ENCODE measurements around the gene MED16.

The MED16 gene

GRCh38 chr19:903266-903797, 10.3 kb upstream of the MED16 start:
- DNase-seq (no peak), ATAC-seq (ENCODE audit: insufficient read depth, low read depth) (no peak)
- H3K79me2 ChIP-seq (ENCODE audit: insufficient read depth, low read length), result peaks cover 20% of the 10 kb centered on the region
- H4K20me1 ChIP-seq (ENCODE audit: insufficient read depth, low read length), result peaks cover 26% of the 10 kb centered on the region
- no peak overlapping the region for H3K9ac ChIP-seq (ENCODE audit: low read depth, low read length)
- H3K9me3 ChIP-seq (ENCODE audit: insufficient read depth, low read length, severe bottlenecking), result no peaks in the 10 kb centered on the region
- H3K4me3 ChIP-seq (ENCODE audit: low read depth in 1 of 2, low read length in 2 of 2), result no peak overlapping the region
- H3K27me3 ChIP-seq (ENCODE audit: insufficient read depth, low read length, poor library complexity), result no peaks in the 10 kb centered on the region
- peaks cover 27% of the 10 kb centered on the region for H3K36me3 ChIP-seq (ENCODE audit: insufficient read depth, low read length)
- H3K4me1 ChIP-seq (ENCODE audit: insufficient read depth, low read length), result no peaks in the 10 kb centered on the region
- no peak for TF ChIP-seq EZH2 (IDR thresholded peaks at IDR 0.05; ENCODE audit: borderline replicate concordance, low read depth, low read length, severe bottlenecking)
- no peak for TF ChIP-seq CTCF (IDR thresholded peaks at IDR 0.05; ENCODE audit: borderline replicate concordance, extremely low read depth, low read length, poor library complexity, severe bottlenecking)
- H3K4me2 ChIP-seq (ENCODE audit: insufficient read depth, low read length), result no peak overlapping the region
- H3K27ac ChIP-seq (ENCODE audit: low read length), result no peak overlapping the region
- no peak overlapping the region for H2AFZ ChIP-seq (ENCODE audit: low read depth, low read length)

- Histone ChIP-seq H3K27ac (ENCODE audit: low read length) (no peak overlapping the region), H3K4me2 (ENCODE audit: insufficient read depth, low read length) (no peak overlapping the region), H3K4me1 (ENCODE audit: insufficient read depth, low read length) (no peaks in the 10 kb centered on the region), H3K9me3 (ENCODE audit: insufficient read depth, low read length, severe bottlenecking) (no peaks in the 10 kb centered on the region), H3K9ac (ENCODE audit: low read depth, low read length) (no peak overlapping the region), H2AFZ (ENCODE audit: low read depth, low read length) (no peak overlapping the region), H3K36me3 (ENCODE audit: insufficient read depth, low read length) (peaks cover 29% of the 10 kb centered on the region), H4K20me1 (ENCODE audit: insufficient read depth, low read length) (peaks cover 25% of the 10 kb centered on the region), H3K4me3 (ENCODE audit: low read depth in 1 of 2, low read length in 2 of 2) (no peak overlapping the region), H3K27me3 (ENCODE audit: insufficient read depth, low read length, poor library complexity) (no peaks in the 10 kb centered on the region), H3K79me2 (ENCODE audit: insufficient read depth, low read length) (peaks cover 16% of the 10 kb centered on the region)
- no peak for TF ChIP-seq CTCF (IDR thresholded peaks at IDR 0.05; ENCODE audit: borderline replicate concordance, extremely low read depth, low read length, poor library complexity, severe bottlenecking)
- TF ChIP-seq EZH2 (IDR thresholded peaks at IDR 0.05; ENCODE audit: borderline replicate concordance, low read depth, low read length, severe bottlenecking), result no peak
- ATAC-seq (ENCODE audit: insufficient read depth, low read depth) (no peak), DNase-seq (no peak)
These were observed 9.6 kb upstream of the MED16 start for GRCh38 chr19:902446-903226.

- Histone ChIP-seq H3K9me3 (ENCODE audit: insufficient read depth, low read length, severe bottlenecking) (no peaks in the 10 kb centered on the region), H3K4me2 (ENCODE audit: insufficient read depth, low read length) (no peak overlapping the region), H3K4me3 (ENCODE audit: low read depth in 1 of 2, low read length in 2 of 2) (no peak overlapping the region), H3K4me1 (ENCODE audit: insufficient read depth, low read length) (no peaks in the 10 kb centered on the region), H2AFZ (ENCODE audit: low read depth, low read length) (no peak overlapping the region), H3K9ac (ENCODE audit: low read depth, low read length) (no peak overlapping the region), H3K27ac (ENCODE audit: low read length) (no peak overlapping the region), H3K27me3 (ENCODE audit: insufficient read depth, low read length, poor library complexity) (no peaks in the 10 kb centered on the region), H4K20me1 (ENCODE audit: insufficient read depth, low read length) (peaks cover 19% of the 10 kb centered on the region), H3K36me3 (ENCODE audit: insufficient read depth, low read length) (peaks cover 31% of the 10 kb centered on the region), H3K79me2 (ENCODE audit: insufficient read depth, low read length) (peaks cover 10% of the 10 kb centered on the region)
- ATAC-seq (ENCODE audit: insufficient read depth, low read depth) (no peak), DNase-seq (no peak)
- no peak for TF ChIP-seq EZH2 (IDR thresholded peaks at IDR 0.05; ENCODE audit: borderline replicate concordance, low read depth, low read length, severe bottlenecking)
- TF ChIP-seq CTCF (IDR thresholded peaks at IDR 0.05; ENCODE audit: borderline replicate concordance, extremely low read depth, low read length, poor library complexity, severe bottlenecking), result no peak
These were observed 9.0 kb upstream of the MED16 start for GRCh38 chr19:902093-902370.
